Measurements from ENCODE around the gene SRRM4.

The SRRM4 gene

DNA sequence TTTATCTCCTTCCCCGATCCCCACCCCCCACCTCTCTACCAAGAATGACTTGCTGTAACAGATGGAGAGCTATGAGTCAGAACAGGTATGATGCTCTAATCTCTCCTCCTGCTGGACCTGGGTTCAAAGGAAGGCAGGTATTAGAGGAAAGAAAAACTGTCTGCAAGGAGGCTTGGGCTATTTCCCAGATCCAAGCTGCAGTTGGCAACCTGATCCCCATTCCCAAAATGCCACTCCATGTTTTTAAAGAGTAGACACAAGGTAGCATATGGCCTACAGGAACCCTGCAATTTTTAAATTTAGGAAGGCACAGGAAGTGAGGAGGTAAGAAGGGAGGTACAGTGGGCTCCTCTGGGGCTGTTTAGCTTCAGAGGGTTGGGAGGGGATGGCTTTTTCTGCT lies 33.0 kb downstream of the SRRM4 start:
- Histone ChIP-seq H3K18ac (ENCODE audit: low read length) (no peak overlapping the region), H3K4me2 (ENCODE audit: low read length) (no peak overlapping the region), H3K4ac (ENCODE audit: low read depth, low read length) (no peak overlapping the region), H4K91ac (ENCODE audit: low read depth, low read length) (no peak overlapping the region), H3K27me3 (ENCODE audit: insufficient read depth, low read length) (no peaks in the 10 kb centered on the region), H3K4me1 (ENCODE audit: control insufficient read depth in 1 of 2, insufficient read depth in 2 of 2, low read length in 2 of 2) (no peaks in the 10 kb centered on the region), H3K14ac (ENCODE audit: low read length) (no peak overlapping the region), H3K79me1 (ENCODE audit: low read length) (no peaks in the 10 kb centered on the region), H2BK120ac (ENCODE audit: insufficient read depth, low read length, poor library complexity) (no peak overlapping the region), H2BK12ac (ENCODE audit: low read length) (no peak overlapping the region), H4K8ac (ENCODE audit: low read depth, low read length) (no peak overlapping the region), H3K79me2 (ENCODE audit: control insufficient read depth, insufficient read depth, low read length, poor library complexity) (no peaks in the 10 kb centered on the region), H3K36me3 (ENCODE audit: control insufficient read depth in 1 of 2, insufficient read depth in 2 of 2, low read length in 2 of 2) (no peaks in the 10 kb centered on the region), H2AFZ (ENCODE audit: insufficient read depth, low read length, poor library complexity) (no peak overlapping the region), H2AK5ac (ENCODE audit: low read length) (no peak overlapping the region), H4K12ac (ENCODE audit: low read depth, low read length) (no peak overlapping the region), H2BK5ac (ENCODE audit: low read depth, low read length, poor library complexity) (no peak overlapping the region), H3K27ac (ENCODE audit: low read depth, low read length) (no peak overlapping the region), H3K4me3 (ENCODE audit: low read depth, low read length) (no peak overlapping the region), H3K9me3 (ENCODE audit: insufficient read depth, low read depth, low read length) (peaks cover 1% of the 10 kb centered on the region), H3K23ac (ENCODE audit: low read length) (no peak overlapping the region), H3K9ac (ENCODE audit: low read length) (no peak overlapping the region)
- WGBS (ENCODE audit: extremely low coverage, insufficient coverage, insufficient read length) = no CpG with 5 or more reads among the region's 1 CpG
- DNase-seq = no peak

DNA sequence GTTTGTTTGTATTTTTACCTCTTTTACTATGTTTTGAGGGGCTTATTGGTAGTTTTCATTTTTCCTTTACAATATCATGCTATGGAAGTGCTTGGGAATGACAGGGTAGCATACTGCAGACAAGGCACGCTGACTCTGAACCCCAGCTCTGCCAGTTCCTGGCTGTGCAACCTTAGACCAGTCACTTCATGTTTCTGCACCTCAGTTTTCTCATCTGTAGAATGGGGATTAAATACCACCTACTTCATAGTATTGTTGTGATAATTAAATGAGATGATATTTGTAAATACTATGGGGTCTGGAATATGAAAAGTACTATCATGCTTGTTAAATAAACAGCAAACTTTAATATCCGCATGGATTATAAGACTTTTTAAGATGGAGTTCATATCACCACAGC lies 35.4 kb downstream of the SRRM4 start:
- no peak overlapping the region for H4K91ac ChIP-seq (ENCODE audit: low read depth, low read length)
- H3K4me1 ChIP-seq (ENCODE audit: control insufficient read depth in 1 of 2, insufficient read depth in 2 of 2, low read length in 2 of 2) = no peaks in the 10 kb centered on the region
- no peak overlapping the region for H2AFZ ChIP-seq (ENCODE audit: insufficient read depth, low read length, poor library complexity)
- no peak overlapping the region for H3K9ac ChIP-seq (ENCODE audit: low read length)
- no peak overlapping the region for H2BK120ac ChIP-seq (ENCODE audit: insufficient read depth, low read length, poor library complexity)
- no CpG with 5 or more reads among the region's 2 CpGs for WGBS (ENCODE audit: extremely low coverage, insufficient coverage, insufficient read length)
- no peaks in the 10 kb centered on the region for H3K36me3 ChIP-seq (ENCODE audit: control insufficient read depth in 1 of 2, insufficient read depth in 2 of 2, low read length in 2 of 2)
- no peak overlapping the region for H3K27ac ChIP-seq (ENCODE audit: low read depth, low read length)
- H3K4me3 ChIP-seq (ENCODE audit: low read depth, low read length) = no peak overlapping the region
- peaks cover under 1% of the 10 kb centered on the region for H3K9me3 ChIP-seq (ENCODE audit: insufficient read depth, low read depth, low read length)
- H3K23ac ChIP-seq (ENCODE audit: low read length) = no peak overlapping the region
- H4K8ac ChIP-seq (ENCODE audit: low read depth, low read length) = no peak overlapping the region
- H3K79me1 ChIP-seq (ENCODE audit: low read length) = no peaks in the 10 kb centered on the region
- no peak overlapping the region for H2BK12ac ChIP-seq (ENCODE audit: low read length)
- H3K4ac ChIP-seq (ENCODE audit: low read depth, low read length) = no peak overlapping the region
- H3K4me2 ChIP-seq (ENCODE audit: low read length) = no peak overlapping the region
- no peak overlapping the region for H2AK5ac ChIP-seq (ENCODE audit: low read length)
- no peaks in the 10 kb centered on the region for H3K27me3 ChIP-seq (ENCODE audit: insufficient read depth, low read length)
- no peak overlapping the region for H2BK5ac ChIP-seq (ENCODE audit: low read depth, low read length, poor library complexity)
- no peak for DNase-seq
- no peak overlapping the region for H3K14ac ChIP-seq (ENCODE audit: low read length)
- no peak overlapping the region for H4K12ac ChIP-seq (ENCODE audit: low read depth, low read length)
- H3K79me2 ChIP-seq (ENCODE audit: control insufficient read depth, insufficient read depth, low read length, poor library complexity) = no peaks in the 10 kb centered on the region
- no peak overlapping the region for H3K18ac ChIP-seq (ENCODE audit: low read length)

DNA sequence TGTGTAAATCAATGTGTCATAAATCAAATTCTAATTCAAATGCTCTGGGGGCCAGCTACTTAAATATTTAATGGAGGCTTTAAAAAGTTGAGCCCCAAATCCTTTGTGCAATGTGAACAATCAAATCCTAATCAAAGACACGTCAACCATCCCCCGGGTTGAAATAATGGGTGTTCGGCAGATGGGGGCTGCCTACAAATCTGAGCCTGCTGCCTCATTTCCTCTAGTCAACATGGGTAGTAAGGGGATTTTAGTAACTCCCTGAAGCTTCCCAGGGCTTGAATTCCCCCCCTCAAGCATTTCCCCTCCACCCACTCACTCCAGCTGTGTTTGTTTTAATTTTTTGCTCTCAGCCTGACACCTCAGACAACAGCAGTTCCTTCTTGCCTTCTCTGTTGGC lies 37.8 kb downstream of the SRRM4 start:
- no peak overlapping the region for H3K9ac ChIP-seq (ENCODE audit: low read length)
- DNase-seq = no peak
- H3K27ac ChIP-seq (ENCODE audit: low read depth, low read length) = no peak overlapping the region
- H2AFZ ChIP-seq (ENCODE audit: insufficient read depth, low read length, poor library complexity) = no peak overlapping the region
- no peak overlapping the region for H4K12ac ChIP-seq (ENCODE audit: low read depth, low read length)
- no peaks in the 10 kb centered on the region for H3K36me3 ChIP-seq (ENCODE audit: control insufficient read depth in 1 of 2, insufficient read depth in 2 of 2, low read length in 2 of 2)
- no peaks in the 10 kb centered on the region for H3K4me1 ChIP-seq (ENCODE audit: control insufficient read depth in 1 of 2, insufficient read depth in 2 of 2, low read length in 2 of 2)
- no CpG with 5 or more reads among the region's 3 CpGs for WGBS (ENCODE audit: extremely low coverage, insufficient coverage, insufficient read length)
- no peaks in the 10 kb centered on the region for H3K27me3 ChIP-seq (ENCODE audit: insufficient read depth, low read length)
- no peaks in the 10 kb centered on the region for H3K79me1 ChIP-seq (ENCODE audit: low read length)
- H2BK5ac ChIP-seq (ENCODE audit: low read depth, low read length, poor library complexity) = no peak overlapping the region
- H3K4ac ChIP-seq (ENCODE audit: low read depth, low read length) = no peak overlapping the region
- no peak overlapping the region for H2BK120ac ChIP-seq (ENCODE audit: insufficient read depth, low read length, poor library complexity)
- no peak overlapping the region for H2BK12ac ChIP-seq (ENCODE audit: low read length)
- no peak overlapping the region for H3K23ac ChIP-seq (ENCODE audit: low read length)
- no peak overlapping the region for H3K4me3 ChIP-seq (ENCODE audit: low read depth, low read length)
- no peak overlapping the region for H3K18ac ChIP-seq (ENCODE audit: low read length)
- no peak overlapping the region for H2AK5ac ChIP-seq (ENCODE audit: low read length)
- no peaks in the 10 kb centered on the region for H3K9me3 ChIP-seq (ENCODE audit: insufficient read depth, low read depth, low read length)
- no peak overlapping the region for H3K14ac ChIP-seq (ENCODE audit: low read length)
- H3K79me2 ChIP-seq (ENCODE audit: control insufficient read depth, insufficient read depth, low read length, poor library complexity) = no peaks in the 10 kb centered on the region
- no peak overlapping the region for H4K91ac ChIP-seq (ENCODE audit: low read depth, low read length)
- H4K8ac ChIP-seq (ENCODE audit: low read depth, low read length) = no peak overlapping the region
- no peak overlapping the region for H3K4me2 ChIP-seq (ENCODE audit: low read length)

DNA sequence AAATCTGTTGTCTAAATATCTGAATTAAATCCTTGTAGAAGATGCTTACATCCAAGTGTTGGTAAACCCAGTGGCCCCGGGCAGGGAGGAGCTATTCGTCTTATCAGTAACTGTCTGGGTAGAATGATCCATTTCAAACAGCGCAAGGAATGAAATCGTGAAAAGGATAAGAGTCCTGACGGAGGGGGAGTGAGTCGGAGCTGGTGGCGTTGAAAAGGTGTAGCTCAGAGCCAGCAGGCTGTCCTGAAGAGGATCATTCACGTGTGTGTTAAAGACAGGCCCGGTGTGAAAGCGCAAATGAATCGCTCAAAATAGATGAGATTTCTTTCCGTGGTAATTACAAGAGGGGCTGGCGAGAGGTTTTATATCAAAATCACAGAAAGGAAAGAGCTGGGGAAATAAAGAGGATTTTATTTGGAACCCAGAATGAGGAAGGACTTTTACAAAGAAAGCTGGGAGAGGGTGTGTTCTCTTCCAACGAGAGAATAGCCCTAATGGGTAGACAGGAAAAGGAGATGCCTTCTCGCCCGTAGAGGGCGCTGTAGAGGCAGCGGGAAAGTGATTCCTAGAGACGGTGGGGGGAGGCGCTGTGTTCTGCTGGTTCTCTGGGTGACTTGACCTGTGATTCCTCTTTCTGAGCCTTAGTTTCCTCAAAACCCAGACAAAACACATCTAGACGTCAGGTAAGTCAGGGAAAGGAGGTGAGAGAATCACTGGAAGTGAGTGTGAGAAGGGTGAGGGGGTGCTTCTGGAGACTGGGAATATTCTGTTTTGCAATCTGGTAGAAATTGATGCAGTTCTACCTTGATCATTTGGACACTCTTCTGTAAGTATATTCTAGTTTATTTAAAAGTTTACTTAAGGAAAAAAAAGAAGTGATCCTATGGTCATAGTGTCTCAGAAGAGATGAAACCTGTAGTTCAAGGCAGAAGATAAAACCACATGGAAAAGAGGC lies 39.3 kb downstream of the SRRM4 start:
- Histone ChIP-seq H3K27me3 (ENCODE audit: insufficient read depth, low read length) (no peaks in the 10 kb centered on the region), H2AFZ (ENCODE audit: insufficient read depth, low read length, poor library complexity) (no peak overlapping the region), H3K79me1 (ENCODE audit: low read length) (no peaks in the 10 kb centered on the region), H3K4me3 (ENCODE audit: low read depth, low read length) (no peak overlapping the region), H2BK12ac (ENCODE audit: low read length) (no peak overlapping the region), H3K18ac (ENCODE audit: low read length) (no peak overlapping the region), H4K12ac (ENCODE audit: low read depth, low read length) (no peak overlapping the region), H3K27ac (ENCODE audit: low read depth, low read length) (no peak overlapping the region), H3K14ac (ENCODE audit: low read length) (no peak overlapping the region), H4K91ac (ENCODE audit: low read depth, low read length) (no peak overlapping the region), H3K79me2 (ENCODE audit: control insufficient read depth, insufficient read depth, low read length, poor library complexity) (no peaks in the 10 kb centered on the region), H3K23ac (ENCODE audit: low read length) (no peak overlapping the region), H3K4me1 (ENCODE audit: control insufficient read depth in 1 of 2, insufficient read depth in 2 of 2, low read length in 2 of 2) (no peaks in the 10 kb centered on the region), H4K8ac (ENCODE audit: low read depth, low read length) (no peak overlapping the region), H2BK120ac (ENCODE audit: insufficient read depth, low read length, poor library complexity) (no peak overlapping the region), H3K4me2 (ENCODE audit: low read length) (no peak overlapping the region), H3K9ac (ENCODE audit: low read length) (no peak overlapping the region), H2BK5ac (ENCODE audit: low read depth, low read length, poor library complexity) (no peak overlapping the region), H3K9me3 (ENCODE audit: insufficient read depth, low read depth, low read length) (no peaks in the 10 kb centered on the region), H3K36me3 (ENCODE audit: control insufficient read depth in 1 of 2, insufficient read depth in 2 of 2, low read length in 2 of 2) (no peaks in the 10 kb centered on the region), H3K4ac (ENCODE audit: low read depth, low read length) (no peak overlapping the region), H2AK5ac (ENCODE audit: low read length) (no peak overlapping the region)
- no CpG with 5 or more reads among the region's 21 CpGs for WGBS (ENCODE audit: extremely low coverage, insufficient coverage, insufficient read length)
- peak in 1 of 2 donors; percentile 8 for DNase-seq

Data from trophoblast cell (in vitro differentiated cells and primary cell).